Prostate gland (tissue), 2 donors: ENCODE measurements around the gene MMS19.

Experiments
- POLR2A ChIP-seq: fragments of 450-650 bp; IDR thresholded peaks from one replicate; pipeline ENCODE4 v1.6.1; 2016; ENCODE audit warnings: antibody characterized with exemption, mild to moderate bottlenecking
- POLR2AphosphoS5 ChIP-seq: sonication (generic); formaldehyde crosslinking; IDR thresholded peaks from one replicate; pipeline ENCODE4 v1.6.1; 2017; ENCODE audit warnings: antibody characterized with exemption
- TF ChIP-seq, protein P1 (sequence below), 4 experiments: fragments of 200-600 bp in 2 of 4; fragments of 450-650 bp in 2 of 4; sonication (generic) in 2 of 4; IDR thresholded peaks; 1 replicate in 3 of 4; 2 replicates in 1 of 4; pipeline ENCODE4 v1.5.1; 2016 to 2019; ENCODE audit warnings: antibody characterized with exemption in 4 of 4, mild to moderate bottlenecking in 2 of 4, moderate library complexity in 2 of 4

DNA sequence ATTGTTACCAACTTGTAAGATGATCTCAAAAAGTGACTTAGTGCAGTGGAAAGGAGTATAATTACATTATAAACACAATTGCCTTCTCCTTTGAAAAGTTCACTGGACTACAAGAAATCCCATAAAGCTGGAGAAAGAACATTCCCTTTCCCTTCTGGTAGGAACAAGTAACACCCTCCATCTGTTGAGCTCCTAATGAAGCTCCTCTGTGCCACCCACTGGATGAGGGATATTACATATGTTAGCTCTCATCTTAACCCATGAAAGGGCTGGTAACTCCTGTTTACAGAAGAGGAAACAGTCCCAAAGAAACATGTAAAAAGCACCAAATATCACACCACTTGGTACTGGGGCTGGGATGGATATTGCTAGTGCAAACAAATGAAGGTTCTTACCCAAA is 64.2 kb downstream of the MMS19 start:
- TF ChIP-seq, protein P1, sequence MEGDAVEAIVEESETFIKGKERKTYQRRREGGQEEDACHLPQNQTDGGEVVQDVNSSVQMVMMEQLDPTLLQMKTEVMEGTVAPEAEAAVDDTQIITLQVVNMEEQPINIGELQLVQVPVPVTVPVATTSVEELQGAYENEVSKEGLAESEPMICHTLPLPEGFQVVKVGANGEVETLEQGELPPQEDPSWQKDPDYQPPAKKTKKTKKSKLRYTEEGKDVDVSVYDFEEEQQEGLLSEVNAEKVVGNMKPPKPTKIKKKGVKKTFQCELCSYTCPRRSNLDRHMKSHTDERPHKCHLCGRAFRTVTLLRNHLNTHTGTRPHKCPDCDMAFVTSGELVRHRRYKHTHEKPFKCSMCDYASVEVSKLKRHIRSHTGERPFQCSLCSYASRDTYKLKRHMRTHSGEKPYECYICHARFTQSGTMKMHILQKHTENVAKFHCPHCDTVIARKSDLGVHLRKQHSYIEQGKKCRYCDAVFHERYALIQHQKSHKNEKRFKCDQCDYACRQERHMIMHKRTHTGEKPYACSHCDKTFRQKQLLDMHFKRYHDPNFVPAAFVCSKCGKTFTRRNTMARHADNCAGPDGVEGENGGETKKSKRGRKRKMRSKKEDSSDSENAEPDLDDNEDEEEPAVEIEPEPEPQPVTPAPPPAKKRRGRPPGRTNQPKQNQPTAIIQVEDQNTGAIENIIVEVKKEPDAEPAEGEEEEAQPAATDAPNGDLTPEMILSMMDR (IDR thresholded peaks at IDR 0.05) = no peak
- TF ChIP-seq POLR2A (no peak), POLR2AphosphoS5 (no peak)
